ENCODE data around the gene LY6G5C.

DNA sequence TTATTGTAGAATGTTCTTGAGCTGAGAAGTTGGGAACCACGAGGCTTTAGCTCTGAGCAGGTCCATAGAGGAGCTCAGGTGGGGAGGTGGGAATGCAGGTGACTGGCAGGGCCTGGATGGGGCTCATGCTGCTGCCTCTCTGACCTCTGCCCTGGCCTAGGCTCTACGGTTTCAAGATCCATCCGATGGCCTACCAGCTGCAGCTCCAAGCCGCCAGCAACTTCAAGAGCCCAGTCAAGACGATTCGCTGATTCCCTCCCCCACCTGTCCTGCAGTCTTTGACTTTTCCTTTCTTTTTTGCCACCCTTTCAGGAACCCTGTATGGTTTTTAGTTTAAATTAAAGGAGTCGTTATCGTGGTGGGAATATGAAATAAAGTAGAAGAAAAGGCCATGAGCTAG, 11.2 kb downstream of the LY6G5C start, which contains the start of gene LY6G5B:
- TF ChIP-seq, protein P1, sequence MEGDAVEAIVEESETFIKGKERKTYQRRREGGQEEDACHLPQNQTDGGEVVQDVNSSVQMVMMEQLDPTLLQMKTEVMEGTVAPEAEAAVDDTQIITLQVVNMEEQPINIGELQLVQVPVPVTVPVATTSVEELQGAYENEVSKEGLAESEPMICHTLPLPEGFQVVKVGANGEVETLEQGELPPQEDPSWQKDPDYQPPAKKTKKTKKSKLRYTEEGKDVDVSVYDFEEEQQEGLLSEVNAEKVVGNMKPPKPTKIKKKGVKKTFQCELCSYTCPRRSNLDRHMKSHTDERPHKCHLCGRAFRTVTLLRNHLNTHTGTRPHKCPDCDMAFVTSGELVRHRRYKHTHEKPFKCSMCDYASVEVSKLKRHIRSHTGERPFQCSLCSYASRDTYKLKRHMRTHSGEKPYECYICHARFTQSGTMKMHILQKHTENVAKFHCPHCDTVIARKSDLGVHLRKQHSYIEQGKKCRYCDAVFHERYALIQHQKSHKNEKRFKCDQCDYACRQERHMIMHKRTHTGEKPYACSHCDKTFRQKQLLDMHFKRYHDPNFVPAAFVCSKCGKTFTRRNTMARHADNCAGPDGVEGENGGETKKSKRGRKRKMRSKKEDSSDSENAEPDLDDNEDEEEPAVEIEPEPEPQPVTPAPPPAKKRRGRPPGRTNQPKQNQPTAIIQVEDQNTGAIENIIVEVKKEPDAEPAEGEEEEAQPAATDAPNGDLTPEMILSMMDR (IDR thresholded peaks at IDR 0.05) = no peak
- no peak for TF ChIP-seq EZH2 (IDR thresholded peaks at IDR 0.05; ENCODE audit: borderline replicate concordance, insufficient read depth, low read depth, low read length, poor library complexity, severe bottlenecking)

Data from B cell (primary cell).